HEK293T (cell line): ENCODE measurements around the gene EEF2.

Source experiments
- BHLHE40 ChIP-seq: fragments of 450-650 bp; IDR thresholded peaks from 2 replicates; pipeline ENCODE4 v1.6.1; 2016; ENCODE audit warnings: mild to moderate bottlenecking, moderate library complexity, borderline replicate concordance
- ELF4 ChIP-seq: fragments of 450-650 bp; IDR thresholded peaks from 2 replicates; pipeline ENCODE4 v1.6.1; 2017; ENCODE audit warnings: antibody characterized with exemption
- FOXA1 ChIP-seq: fragments of 450-650 bp; IDR thresholded peaks from 2 replicates; pipeline ENCODE4 v1.6.1; 2016; ENCODE audit warnings: mild to moderate bottlenecking
- FOXK2 ChIP-seq: fragments of 450-650 bp; IDR thresholded peaks from 2 replicates; pipeline ENCODE4 v1.6.1; 2016; ENCODE audit warnings: mild to moderate bottlenecking
- FOXM1 ChIP-seq: fragments of 450-650 bp; IDR thresholded peaks from 2 replicates; pipeline ENCODE4 v1.6.1; 2017; ENCODE audit warnings: mild to moderate bottlenecking, borderline replicate concordance
- SP1 ChIP-seq: fragments of 450-650 bp; IDR thresholded peaks from 2 replicates; pipeline ENCODE4 v1.6.1; 2017
- SUZ12 ChIP-seq: fragments of 450-650 bp; IDR thresholded peaks from 2 replicates; pipeline ENCODE4 v1.6.1; 2016; ENCODE audit warnings: mild to moderate bottlenecking
- ZNF384 ChIP-seq: fragments of 450-650 bp; IDR thresholded peaks from 2 replicates; pipeline ENCODE4 v1.6.1; 2016

DNA sequence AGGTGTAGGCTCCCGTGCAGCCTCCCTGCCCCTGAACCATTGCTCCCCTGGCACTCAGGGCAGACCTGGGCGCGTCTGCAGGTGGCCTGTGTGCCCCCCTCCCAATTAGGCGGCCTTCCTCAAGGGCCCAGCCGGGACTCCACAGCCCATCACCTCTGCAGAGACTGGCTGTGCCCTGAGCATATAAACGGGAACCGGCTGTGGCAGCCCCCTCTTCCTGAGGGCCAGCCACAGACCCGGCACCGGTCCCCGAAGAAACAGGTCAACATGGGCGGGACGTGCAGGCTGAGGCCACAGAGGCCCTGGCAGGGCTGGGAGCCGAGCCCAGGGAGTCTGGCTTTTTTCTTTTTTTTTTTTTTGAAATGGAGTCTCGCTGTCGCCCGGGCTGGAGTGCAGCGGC is 34.3 kb upstream of the EEF2 start:
- no peak for TF ChIP-seq FOXK2
- TF ChIP-seq ELF4 = no peak
- TF ChIP-seq SP1 = no peak
- no peak for TF ChIP-seq FOXA1
- TF ChIP-seq BHLHE40 = no peak
- no peak for TF ChIP-seq FOXM1
- no peak for TF ChIP-seq ZNF384
- TF ChIP-seq SUZ12 = no peak
